IPS-11a (cell line): Measurements from ENCODE around the gene ERG.

Experiments
- H3K4me3 ChIP-seq: one replicate; pipeline ENCODE4 v1.5.1; 2013; ENCODE audit warnings: low read depth, low read length, control low read depth

Gene ERG, protein sequence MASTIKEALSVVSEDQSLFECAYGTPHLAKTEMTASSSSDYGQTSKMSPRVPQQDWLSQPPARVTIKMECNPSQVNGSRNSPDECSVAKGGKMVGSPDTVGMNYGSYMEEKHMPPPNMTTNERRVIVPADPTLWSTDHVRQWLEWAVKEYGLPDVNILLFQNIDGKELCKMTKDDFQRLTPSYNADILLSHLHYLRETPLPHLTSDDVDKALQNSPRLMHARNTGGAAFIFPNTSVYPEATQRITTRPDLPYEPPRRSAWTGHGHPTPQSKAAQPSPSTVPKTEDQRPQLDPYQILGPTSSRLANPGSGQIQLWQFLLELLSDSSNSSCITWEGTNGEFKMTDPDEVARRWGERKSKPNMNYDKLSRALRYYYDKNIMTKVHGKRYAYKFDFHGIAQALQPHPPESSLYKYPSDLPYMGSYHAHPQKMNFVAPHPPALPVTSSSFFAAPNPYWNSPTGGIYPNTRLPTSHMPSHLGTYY

DNA sequence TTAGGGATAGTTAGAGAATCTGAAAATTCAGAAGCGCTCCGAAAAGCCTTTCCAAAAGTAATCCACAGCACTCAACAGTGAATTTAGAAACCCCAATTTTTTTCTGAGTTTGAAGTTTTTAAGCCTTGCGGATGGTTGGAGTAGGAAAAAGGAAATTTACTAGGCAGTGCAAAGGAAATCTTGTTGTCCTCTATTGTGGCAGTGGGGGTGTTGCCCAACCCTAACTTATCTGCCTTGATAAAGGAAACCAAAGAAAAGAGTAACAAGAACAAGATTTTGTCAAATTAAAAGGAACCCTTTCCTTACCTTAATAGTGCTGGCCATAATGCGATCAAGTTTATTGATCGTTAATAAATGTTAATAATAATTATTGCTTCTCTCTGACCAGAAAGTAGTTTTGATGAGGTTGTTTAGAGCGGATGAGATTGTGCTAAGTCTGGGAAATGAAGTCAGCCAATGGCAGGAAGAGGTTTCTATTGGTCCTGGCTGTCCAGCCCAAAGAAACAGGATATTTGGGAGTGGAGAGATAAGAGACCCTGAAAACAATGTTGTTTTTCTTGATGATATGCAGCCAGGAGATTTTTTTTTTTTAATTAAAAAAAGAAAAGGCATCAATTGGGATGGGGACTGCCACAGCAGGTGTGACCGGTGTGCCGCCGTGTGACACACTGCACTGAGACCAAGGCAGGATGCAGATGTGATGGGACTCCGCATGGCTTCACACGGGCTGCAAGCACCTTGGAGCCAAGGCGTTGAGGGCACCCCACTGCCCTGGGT, at the start of gene ERG:
Gene ERG, minus strand, starts transcription at position 421 of the 777 bp plus-strand sequence. Its CDS starts 97 bp downstream, at position 324.
- no peak within 1 kb of the TSS for H3K4me3 ChIP-seq

DNA sequence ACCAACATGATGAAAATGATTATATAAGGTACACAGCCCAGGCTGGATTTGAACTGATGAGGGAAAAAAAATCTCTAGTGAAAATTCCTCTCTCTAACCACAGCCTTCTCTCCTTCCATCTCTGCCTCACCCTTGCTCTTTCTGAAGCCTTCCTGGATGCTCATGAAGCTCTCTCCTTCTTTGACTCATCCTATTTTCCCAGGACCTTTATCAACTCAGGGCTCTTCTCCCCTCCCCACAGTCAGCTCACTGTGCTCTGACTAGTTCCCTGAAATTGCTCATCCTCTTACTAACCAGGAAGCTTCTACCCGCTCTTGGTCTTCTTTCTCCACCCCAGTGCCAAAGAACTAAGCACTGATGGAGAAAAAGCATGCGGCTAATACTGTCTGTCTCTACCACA, 46.4 kb upstream of the ERG start:
- H3K4me3 ChIP-seq: no peak overlapping the region

DNA sequence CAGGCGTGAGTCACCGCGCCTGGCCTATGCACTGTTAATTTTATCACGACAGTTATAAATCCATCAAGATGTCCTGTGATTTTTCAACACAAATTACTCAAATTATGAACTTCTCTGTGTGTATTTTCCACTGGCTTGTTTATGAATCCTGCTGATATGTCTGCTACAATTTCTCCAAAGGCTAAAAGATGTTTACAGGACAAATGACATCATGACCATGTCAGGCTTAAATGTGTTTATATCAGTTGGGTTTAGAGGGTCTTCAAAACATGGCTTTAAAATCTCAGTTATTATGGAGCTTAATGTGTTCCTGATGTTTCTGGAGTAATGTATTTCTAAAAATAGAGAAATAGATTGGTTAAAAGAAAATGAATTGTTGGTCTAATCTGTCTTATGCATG, 44.0 kb upstream of the ERG start:
- H3K4me3 ChIP-seq: no peak overlapping the region

DNA sequence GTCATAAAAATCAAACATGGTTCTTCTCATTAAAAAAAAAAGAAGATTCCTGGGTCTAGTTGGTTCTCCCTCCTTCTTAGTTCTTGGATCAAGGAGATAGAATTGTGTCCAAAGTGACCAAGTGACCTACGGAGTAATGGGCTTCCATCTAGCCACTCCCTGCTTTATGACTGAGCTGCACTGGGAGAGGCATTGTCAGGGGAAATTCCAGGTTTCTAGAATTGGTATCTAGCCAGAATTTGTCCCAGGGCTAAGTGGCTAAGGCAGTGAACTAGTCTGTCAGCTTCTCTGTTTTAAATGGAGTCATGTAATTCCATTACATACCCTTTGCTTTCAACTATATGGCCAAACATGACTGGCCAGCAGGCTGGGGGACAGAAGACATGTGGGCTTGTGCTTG, 40.1 kb upstream of the ERG start:
- no peak overlapping the region for H3K4me3 ChIP-seq

DNA sequence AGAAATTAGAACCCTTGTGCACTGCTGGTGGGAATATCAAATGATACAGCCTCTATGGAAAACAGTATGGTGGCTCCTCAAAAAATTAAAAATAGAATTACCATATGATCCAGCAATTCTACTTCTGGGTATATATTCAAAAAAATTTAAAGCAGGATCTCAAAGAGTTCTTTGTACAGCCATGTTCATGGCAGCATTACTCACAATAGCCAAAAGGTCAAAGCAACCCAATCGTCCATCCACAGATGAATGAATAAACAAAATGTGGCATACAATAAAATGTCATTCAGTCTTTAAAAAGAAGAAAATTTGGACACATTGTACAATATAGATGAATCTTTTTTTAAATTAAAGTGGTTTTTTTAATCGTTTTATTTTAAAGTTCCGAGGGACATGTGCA, 36.3 kb upstream of the ERG start:
- no peak overlapping the region for H3K4me3 ChIP-seq

DNA sequence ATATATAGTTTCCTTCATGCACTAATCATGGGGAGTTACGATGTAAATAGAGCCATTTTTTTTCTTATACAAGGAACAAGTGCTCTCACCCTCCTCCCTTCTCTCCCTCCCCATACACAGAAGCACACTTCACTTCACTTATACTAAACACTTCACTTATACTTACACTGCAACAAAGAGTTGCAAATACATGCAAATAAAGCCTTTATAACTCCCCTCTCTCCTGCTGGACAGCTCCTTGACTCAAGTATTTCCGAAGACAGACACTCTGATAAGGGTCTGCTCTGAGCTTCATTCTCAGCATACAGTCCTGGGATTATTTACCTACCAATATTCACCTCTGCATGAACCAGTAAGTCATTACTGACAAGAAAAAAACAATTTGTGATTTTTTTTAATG, 35.6 kb upstream of the ERG start:
- no peak overlapping the region for H3K4me3 ChIP-seq

DNA sequence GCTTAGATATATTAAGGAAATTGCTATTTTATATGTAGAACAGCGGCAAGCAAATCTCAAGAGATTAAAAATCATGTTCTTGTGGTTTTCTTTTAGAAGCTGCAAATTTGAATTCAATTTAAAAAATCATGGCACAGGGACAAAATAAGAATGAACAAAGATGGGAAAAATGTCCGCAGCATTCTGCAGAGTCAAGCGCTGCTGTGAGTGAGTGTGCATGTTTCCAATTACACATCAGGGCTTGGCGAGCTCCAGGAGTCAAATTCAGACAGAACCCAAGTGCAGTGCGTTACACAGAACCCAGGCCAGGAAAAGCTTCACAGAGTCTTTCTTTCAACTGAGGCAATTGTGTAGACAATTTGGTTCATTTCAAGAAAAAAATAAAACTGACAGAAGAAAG, 33.3 kb upstream of the ERG start:
- no peak overlapping the region for H3K4me3 ChIP-seq

DNA sequence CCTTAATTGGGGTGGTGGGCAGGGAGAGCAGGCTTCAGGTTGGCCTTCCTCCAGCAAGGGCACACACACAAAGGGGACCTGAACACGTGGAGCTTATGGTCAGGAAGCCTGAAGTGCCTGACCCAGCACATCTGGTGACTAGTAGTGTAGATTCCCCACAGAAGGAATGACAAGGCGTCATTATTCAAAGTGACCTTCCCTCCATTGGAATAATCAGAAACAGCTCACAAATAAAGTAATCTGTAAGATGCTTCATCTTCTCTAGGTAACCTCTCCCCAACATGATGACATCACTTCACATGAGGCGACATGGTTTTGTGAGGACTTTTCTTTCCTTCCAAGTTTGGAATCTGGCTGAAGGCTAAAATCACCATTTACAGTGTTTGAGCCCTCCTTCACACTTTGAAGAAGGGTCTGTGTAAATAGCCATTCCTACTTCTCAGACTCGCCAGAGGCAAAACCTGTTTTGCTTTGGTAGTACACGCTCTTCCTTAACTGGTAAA, 32.8 kb upstream of the ERG start:
- no peak overlapping the region for H3K4me3 ChIP-seq

DNA sequence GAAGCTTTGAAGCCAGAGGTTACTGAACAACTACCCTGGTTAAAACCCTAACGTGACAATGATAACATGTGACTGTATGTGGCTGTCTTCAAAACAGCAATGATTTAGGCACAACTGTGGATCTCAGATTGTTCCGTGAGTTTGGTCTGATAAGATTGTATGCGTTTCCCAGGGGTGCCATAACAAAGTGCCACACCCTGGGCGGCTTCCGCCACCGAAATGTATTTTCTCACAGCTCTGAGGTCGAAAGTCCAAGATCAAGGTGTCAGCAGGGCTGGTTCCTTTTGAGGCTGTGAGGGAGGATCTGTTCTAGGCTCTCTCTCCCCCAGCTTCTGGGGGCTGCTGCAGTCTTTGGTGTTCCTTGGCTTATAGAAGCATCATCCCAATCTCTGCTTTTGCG, 29.5 kb upstream of the ERG start:
- no peak overlapping the region for H3K4me3 ChIP-seq

DNA sequence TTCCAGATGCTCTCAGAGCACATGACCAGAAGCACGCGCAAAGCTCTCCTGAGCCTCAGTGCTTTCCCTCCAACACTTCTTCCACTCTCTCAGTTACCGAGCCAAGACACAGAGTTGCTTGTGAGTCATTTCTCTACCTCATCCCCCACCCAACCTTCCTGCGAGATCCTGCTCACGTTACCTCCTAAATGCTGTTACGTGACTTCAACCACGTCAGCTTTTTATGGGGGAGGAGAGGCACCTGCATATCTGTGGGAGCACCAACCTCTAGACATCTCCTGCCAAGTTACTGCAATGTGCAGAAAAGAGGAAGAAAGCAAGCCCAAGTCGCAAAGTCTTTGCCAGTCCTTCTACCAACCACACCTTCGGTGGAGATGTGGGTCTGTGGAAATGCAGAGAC, 27.2 kb upstream of the ERG start:
- no peak overlapping the region for H3K4me3 ChIP-seq

DNA sequence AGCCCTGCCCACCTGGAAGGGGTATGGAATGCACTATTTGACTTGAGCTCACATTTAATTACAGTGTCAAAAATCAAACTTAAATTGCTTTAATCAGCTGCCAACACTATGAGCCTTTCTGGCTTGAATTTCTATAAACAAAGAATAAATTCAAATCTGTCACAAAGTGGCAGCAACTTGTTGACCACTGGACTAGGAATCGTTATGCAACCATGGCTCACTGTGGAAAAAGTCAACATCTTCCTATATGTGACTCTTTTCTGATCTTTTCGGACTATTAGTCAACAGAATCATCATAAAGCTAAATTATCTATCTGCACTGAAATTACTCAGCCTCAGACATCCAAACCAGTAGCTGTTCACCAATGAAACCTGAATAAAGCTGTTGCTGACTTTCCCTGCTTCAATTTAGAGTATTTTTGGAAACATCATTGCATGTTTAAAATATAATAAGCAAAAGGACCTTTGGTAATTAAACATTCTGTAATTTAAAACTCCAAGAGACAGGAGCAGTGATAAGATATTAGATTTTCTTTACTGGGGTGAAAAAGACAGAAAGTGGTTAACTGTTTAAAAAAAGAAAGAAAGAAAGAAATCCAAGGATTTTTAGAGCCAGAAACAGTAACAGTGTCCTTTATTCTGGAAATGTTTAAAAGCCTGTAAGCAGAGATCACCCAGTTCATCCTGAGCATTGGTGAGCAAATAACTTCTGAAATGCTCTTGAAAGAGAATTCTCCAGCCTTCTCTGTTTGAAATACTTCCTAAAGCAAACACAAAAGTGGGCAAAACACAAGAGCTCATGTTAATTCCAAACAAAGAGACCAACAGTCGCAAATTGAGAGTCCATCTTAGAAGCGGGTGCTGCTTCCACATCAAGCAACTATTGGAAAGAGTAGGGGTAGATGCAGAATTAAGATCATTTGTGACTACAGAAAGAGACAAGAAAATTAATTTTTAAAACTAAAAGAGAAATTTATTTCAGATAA, 26.2 kb upstream of the ERG start:
- H3K4me3 ChIP-seq: no peak overlapping the region

DNA sequence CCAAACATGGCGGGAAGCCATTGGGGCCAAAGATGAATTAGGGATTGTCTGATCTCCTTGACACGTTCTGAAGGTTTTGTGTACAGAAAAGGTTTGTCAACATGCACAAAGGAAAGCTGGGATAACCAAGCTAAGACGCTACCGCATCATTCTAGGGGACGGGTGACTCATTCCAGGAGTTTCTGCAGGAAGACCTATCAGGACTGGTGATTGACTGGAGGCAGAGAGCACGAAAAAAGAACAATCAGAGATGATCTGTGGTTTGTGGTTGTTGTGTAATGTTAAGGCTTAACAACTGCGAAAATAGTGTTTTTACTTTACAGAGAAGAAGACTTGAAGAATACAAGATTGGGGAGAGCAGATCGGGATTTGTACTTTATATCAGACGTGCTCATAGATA, 22.2 kb upstream of the ERG start:
- H3K4me3 ChIP-seq: no peak overlapping the region

DNA sequence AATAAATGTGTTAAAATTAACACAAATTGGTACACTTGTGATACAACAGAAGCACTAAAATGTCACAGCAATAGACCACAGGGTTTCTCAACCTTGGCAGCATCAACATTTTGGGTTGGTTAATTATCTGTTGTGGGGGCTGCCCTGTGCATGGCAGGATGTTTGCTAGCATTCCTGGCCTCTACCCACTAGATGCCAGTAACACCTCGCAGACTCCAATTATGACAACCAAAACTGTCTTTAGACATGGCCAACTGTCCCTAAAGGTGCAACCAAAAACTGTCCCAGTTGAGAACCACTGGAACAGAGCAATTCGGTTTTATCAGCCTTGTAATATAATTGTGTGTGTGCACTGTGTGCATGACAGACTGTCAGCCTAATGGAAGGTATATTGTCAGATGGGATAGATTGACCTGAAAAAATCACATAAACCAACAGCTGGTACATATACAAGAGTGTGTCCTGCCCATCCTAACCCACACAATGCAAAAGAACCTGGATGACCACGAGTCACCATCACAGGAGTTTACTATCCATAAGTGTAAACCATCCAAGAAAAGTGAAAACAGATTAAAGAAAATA, 13.5 kb upstream of the ERG start:
- no peak overlapping the region for H3K4me3 ChIP-seq

DNA sequence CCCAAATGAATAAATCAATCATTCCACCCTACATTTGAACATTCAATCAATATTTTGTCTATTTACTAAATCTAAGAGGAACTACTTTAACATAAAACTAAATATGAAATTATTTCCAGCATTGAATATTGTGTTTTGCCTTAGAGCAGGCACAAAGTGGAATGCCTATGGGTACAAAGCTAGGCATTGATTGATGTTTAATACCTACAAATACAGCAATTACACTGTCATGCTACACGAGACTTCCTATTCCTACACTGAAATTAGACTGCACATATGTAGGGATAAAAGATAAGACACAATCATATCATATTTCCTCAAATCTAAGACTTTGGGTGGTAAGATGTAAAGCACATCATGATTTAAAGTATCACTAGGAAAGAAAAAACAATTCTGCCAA, 12.9 kb upstream of the ERG start:
- H3K4me3 ChIP-seq: no peak overlapping the region

DNA sequence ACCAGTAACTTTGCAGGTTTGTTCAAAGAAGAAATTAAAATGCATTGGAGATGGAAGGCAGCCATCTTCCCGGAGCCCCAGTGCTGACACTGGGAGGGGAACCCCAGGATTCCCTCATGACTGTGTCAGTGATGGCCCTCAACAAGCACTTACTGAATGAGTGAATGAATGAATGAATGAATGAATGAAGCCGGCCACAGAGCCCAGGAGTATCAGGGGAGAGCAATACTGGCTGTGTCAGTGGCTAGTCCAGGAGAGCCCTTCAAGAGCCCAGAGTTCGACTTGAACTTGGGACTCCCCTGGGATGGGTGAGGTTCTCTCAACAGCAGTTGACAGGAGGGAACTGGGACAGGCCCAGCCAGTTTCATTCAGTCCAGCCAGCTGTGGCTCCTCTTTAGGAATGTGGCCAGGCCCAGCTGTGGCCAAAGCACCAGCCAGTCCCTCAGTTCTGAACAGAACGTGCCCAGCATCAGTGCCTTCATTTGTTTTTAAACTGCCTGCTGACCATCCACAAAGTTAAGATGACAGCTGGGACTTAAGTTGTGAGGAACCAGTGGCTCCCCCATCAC, 9.2 kb upstream of the ERG start:
- no peak overlapping the region for H3K4me3 ChIP-seq

DNA sequence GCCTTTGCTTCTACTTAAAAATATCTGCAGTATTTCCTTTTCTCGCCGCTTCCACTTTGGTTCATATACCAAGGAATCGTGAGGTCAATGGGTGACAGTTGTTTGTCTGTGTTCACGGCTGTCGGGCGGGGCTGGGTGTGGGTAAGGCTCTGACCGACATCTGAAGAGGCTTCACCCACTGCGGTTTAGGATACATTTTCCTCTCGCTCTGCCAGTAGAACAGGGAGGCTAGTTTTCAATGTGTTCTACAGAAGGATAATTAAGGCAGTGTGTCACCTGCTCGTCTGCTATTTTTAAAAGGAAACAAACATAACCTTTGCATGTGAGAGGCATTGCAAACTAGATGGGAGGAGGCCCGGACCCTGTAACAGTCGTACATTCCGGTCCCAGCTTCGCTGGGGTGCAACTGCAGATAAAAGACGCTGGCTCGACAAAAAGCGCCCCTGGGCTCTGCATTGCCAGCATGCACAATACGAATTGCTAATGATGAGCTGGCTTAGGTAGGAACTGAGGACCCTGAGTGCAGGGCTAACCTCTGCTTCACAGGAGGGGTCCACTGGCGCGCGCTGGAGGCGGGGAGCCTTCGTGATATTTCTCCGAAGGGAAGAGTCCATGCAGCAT, 8.5 kb upstream of the ERG start:
- no peak overlapping the region for H3K4me3 ChIP-seq

DNA sequence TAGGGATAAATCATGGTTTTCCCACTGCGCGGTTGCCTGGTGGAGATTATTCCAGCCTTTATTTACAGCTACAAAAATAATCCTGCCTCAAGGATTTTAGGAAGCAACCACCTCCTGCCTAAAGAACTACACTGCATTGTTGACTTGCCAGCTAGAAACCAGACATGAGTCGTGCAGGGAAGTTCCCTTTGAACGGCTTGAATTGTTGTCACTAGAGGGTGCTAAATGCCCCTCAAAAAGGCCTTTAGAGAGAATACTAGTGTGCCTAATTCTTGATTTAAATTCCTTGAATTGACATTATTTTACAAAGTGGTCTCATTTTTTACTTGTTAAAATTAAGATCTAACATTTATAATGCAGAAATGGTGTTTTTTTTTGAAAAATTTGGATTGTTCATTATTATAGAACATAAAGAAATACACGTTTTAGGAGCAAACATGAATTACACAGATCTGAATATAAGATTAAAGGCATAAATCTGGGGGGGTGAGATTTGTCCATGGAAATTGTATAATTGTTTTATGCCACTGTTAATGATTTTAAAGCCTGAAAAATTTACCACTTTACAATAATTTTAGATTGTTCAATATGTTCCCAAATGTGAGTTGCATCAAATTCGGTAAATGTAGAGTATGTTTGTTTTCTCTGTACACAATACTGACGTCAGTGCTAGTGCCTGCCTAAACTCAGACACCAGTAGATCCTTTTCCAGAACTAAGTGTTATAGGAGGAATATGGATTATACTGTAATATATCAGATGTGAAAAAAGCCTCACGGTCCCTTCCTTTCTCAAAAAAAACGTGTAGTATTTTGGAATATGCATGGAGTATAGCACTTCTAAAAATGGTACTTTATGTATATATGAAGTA, 7.6 kb upstream of the ERG start:
- no peak overlapping the region for H3K4me3 ChIP-seq

DNA sequence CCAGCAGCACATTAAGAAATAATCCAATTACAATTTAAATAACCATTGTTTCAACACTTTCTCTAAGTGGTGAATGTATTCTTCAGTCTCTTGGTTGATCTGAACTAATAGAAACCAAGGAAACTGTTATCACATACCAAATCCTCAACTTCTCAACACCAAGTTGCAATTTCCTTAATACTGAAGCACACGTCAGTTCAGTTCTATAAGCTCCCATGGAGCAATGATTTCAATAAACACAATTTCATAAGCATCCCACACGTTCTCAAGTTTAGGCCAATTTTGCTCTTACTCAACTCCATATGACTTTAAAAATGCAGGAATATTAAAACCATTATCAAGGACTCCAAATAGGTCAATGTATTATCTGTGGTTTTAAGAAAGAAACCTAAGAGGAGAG, 5.8 kb upstream of the ERG start:
- H3K4me3 ChIP-seq: no peak overlapping the region

DNA sequence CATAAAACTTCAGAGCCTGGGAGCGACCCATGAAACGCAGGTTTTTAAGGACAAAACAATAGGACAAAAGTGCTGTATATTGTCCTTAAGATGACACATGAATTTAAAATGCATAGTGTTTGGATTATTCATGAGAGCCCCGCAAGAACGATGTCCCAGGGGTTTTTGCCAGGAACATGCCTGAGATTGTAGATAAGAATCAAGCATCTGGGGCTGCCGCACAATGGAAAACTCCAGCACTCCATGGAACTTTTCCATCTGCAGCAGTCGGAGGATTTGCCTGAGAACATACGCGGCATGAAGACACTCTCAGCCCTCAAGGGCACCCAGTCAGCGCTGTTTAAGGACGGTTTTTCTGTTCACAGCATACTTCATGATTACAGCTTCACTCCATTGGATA, 5.3 kb upstream of the ERG start:
- H3K4me3 ChIP-seq: no peak overlapping the region
